A673 (cell line): Measurements from ENCODE around the gene EIPR1. TPM values are rescaled to one million over a fixed set of nuclear protein-coding genes. Genes with fewer than 3 reads are reported as not detected.
"Not testable (repeated sequence)": the region's sequence is repeated elsewhere in the genome, so short reads cannot be mapped to it uniquely, and the experiment has no call there.

Experiments
- BruUV-seq: library from RNA; stranded (reverse); fragments of 400-500 nt; replicated peaks from 2 replicates; lab custom pipeline; 2021; lab: Mats Ljungman, UMichigan
- CTCF ChIA-PET: fragments of 300-600 bp; sonication (Branson Sonifier 250); formaldehyde crosslinking; loops from one replicate; lab custom pipeline; 2022; ENCODE audit warnings: antibody characterized with exemption; lab: Charles Lee
- POLR2A ChIA-PET: fragments of 300-600 bp; sonication (Branson Sonifier 250); formaldehyde crosslinking; loops from one replicate; lab custom pipeline; 2022; ENCODE audit warnings: antibody characterized with exemption; ENCODE audit not compliant: low non-redundant PET; lab: Charles Lee
- DNase-seq: peaks from one replicate; pipeline ENCODE4 v3.0.0-alpha.2; 2015; ENCODE audit warnings: low spot score
- H3K27ac ChIP-seq: fragments of 200-600 bp; sonication (generic); 2 replicates; pipeline ENCODE4 v1.5.1; 2016; ENCODE audit warnings: mixed run types, low read depth, mild to moderate bottlenecking, mixed read lengths, antibody characterized with exemption, low read length; ENCODE audit not compliant: poor library complexity, severe bottlenecking
- H3K27me3 ChIP-seq: fragments of 200-600 bp; sonication (generic); replicated peaks from 2 replicates; pipeline ENCODE4 v1.6.1; 2017; ENCODE audit warnings: mixed run types, low read depth, mild to moderate bottlenecking, mixed read lengths, antibody characterized with exemption, low read length; ENCODE audit not compliant: insufficient read depth, poor library complexity
- H3K36me3 ChIP-seq: fragments of 200-600 bp; sonication (generic); 2 replicates; pipeline ENCODE4 v1.6.1; 2016; ENCODE audit warnings: mixed run types, mild to moderate bottlenecking, mixed read lengths, antibody characterized with exemption, low read length; ENCODE audit not compliant: insufficient read depth, poor library complexity, severe bottlenecking
- H3K4me1 ChIP-seq: fragments of 200-600 bp; sonication (generic); 2 replicates; pipeline ENCODE4 v1.6.1; 2017; ENCODE audit warnings: mixed run types, mild to moderate bottlenecking, mixed read lengths, antibody characterized with exemption, low read length; ENCODE audit not compliant: insufficient read depth, poor library complexity, severe bottlenecking
- H3K4me3 ChIP-seq: fragments of 200-600 bp; sonication (generic); 2 replicates; pipeline ENCODE4 v1.5.1; 2016; ENCODE audit warnings: low read depth, mixed run types, mild to moderate bottlenecking, mixed read lengths, low read length; ENCODE audit not compliant: poor library complexity, severe bottlenecking
- H3K9me3 ChIP-seq: fragments of 200-600 bp; sonication (generic); 2 replicates; pipeline ENCODE4 v1.6.1; 2016; ENCODE audit warnings: mixed run types, low read depth, mild to moderate bottlenecking, mixed read lengths, antibody characterized with exemption, low read length; ENCODE audit not compliant: poor library complexity, severe bottlenecking
- EZH2 ChIP-seq: fragments of 200-600 bp; sonication (generic); IDR thresholded peaks from 2 replicates; pipeline ENCODE4 v1.6.1; 2017; ENCODE audit warnings: borderline replicate concordance, low read depth, mild to moderate bottlenecking, mixed read lengths, antibody characterized with exemption, low read length; ENCODE audit not compliant: poor library complexity, severe bottlenecking
- intact Hi-C: fragments of 100-400 bp; cut with micrococcal nuclease; formaldehyde crosslinking; loops from one replicate; pipeline ENCODE4 v1.10.0; 2022; ENCODE audit not compliant: unreplicated experiment
- total RNA-seq: library from RNA; stranded (reverse); gene quantifications from 2 replicates; pipeline ENCODE4 v1.2.3, GENCODE V29; 2021
- TF ChIP-seq, protein P1 (sequence below): fragments of 300-800, 200-600 bp; sonication (generic); conservative IDR thresholded peaks from 2 replicates; pipeline ENCODE4 v1.5.1; 2017; ENCODE audit warnings: low read depth, mild to moderate bottlenecking, antibody characterized with exemption, low read length, moderate library complexity, mixed read lengths

The EIPR1 gene
- total RNA-seq, 1 experiment from 2014 or later, result 37.0 TPM

GRCh38 chr2:3365219-3365618 lies 12.4 kb downstream of the EIPR1 start:
- intact Hi-C loops, result no loop called here
- no TSS peak for BruUV-seq
- TF ChIP-seq, protein P1, sequence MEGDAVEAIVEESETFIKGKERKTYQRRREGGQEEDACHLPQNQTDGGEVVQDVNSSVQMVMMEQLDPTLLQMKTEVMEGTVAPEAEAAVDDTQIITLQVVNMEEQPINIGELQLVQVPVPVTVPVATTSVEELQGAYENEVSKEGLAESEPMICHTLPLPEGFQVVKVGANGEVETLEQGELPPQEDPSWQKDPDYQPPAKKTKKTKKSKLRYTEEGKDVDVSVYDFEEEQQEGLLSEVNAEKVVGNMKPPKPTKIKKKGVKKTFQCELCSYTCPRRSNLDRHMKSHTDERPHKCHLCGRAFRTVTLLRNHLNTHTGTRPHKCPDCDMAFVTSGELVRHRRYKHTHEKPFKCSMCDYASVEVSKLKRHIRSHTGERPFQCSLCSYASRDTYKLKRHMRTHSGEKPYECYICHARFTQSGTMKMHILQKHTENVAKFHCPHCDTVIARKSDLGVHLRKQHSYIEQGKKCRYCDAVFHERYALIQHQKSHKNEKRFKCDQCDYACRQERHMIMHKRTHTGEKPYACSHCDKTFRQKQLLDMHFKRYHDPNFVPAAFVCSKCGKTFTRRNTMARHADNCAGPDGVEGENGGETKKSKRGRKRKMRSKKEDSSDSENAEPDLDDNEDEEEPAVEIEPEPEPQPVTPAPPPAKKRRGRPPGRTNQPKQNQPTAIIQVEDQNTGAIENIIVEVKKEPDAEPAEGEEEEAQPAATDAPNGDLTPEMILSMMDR, result no peak
- no peak for TF ChIP-seq EZH2
- Histone ChIP-seq H3K9me3 (no peaks in the 10 kb centered on the region), H3K27ac (no peak overlapping the region), H3K27me3 (no peaks in the 10 kb centered on the region), H3K36me3 (no peaks in the 10 kb centered on the region), H3K4me3 (no peak overlapping the region), H3K4me1 (peaks cover 7% of the 10 kb centered on the region)
- DNase-seq, result no peak
- ChIA-PET POLR2A (no interaction called here), CTCF (no interaction called here)

- BruUV-seq, result no TSS peak
- no peak for TF ChIP-seq EZH2
- TF ChIP-seq, protein P1, result no peak
- Histone ChIP-seq H3K36me3 (no peaks in the 10 kb centered on the region), H3K9me3 (no peaks in the 10 kb centered on the region), H3K4me3 (no peak overlapping the region), H3K27me3 (no peaks in the 10 kb centered on the region), H3K27ac (no peak overlapping the region), H3K4me1 (peaks cover 7% of the 10 kb centered on the region)
- intact Hi-C loops, result no loop called here
- ChIA-PET POLR2A (no interaction called here), CTCF (no interaction called here)
- DNase-seq, result no peak
Measured at GRCh38 chr2:3361518-3362389, 15.9 kb downstream of the EIPR1 start.

DNA sequence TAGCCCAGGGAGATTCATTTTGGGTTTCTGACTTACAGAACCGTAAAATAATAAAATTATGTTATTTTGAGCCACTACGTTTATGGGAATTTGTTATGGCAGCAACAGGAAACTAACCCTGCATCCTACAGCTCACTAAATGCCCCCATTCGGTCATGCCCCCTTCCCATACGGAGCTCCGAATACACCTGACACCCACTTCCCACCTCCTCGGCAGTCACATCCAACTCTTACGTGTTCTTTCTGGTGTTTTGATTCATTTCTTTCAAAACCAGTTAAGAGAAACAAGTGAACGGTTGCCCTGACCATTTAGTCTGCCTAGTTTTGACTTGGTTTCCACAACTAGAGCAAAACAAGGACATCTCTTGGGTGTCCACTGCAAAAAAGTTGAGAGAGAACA lies 19.7 kb downstream of the EIPR1 start:
- ChIA-PET CTCF (no interaction called here), POLR2A (no interaction called here)
- H3K27ac ChIP-seq, result no peak overlapping the region
- DNase-seq, result no peak
- intact Hi-C loops, result no loop called here
- no peaks in the 10 kb centered on the region for H3K9me3 ChIP-seq
- H3K36me3 ChIP-seq, result peaks cover 11% of the 10 kb centered on the region
- H3K4me3 ChIP-seq, result no peak overlapping the region
- no peaks in the 10 kb centered on the region for H3K4me1 ChIP-seq
- TF ChIP-seq EZH2, result no peak
- TF ChIP-seq, protein P1, result no peak
- no TSS peak for BruUV-seq
- no peaks in the 10 kb centered on the region for H3K27me3 ChIP-seq

- POLR2A ChIA-PET, CTCF ChIA-PET, H3K9me3 ChIP-seq, H3K4me1 ChIP-seq, H3K27me3 ChIP-seq, H3K4me3 ChIP-seq, DNase-seq, intact Hi-C loops, H3K27ac ChIP-seq, BruUV-seq: not testable (repeated sequence)
- peaks cover 11% of the 10 kb centered on the region for H3K36me3 ChIP-seq
Measured at GRCh38 chr2:3357446-3357845, 20.2 kb downstream of the EIPR1 start.
